Measurements from ENCODE around the gene AP1M1. TPM values are rescaled to one million over a fixed set of nuclear protein-coding genes. Genes with fewer than 3 reads are reported as not detected.
A peak's percentile ranks its signal among the peaks of the same experiment; 100 is the strongest.

Gene AP1M1
- total RNA-seq, 1 experiment from 2014 or later, result 140 TPM

- no peak for DNase-seq (ENCODE audit: low read depth)
These were observed 34.4 kb downstream of the AP1M1 start for GRCh38 chr19:16232127-16232526.

- no peak for DNase-seq (ENCODE audit: low read depth)
These were observed 34.9 kb downstream of the AP1M1 start for GRCh38 chr19:16232568-16232967.

GRCh38 chr19:16233081-16233776, 35.5 kb downstream of the AP1M1 start:
- no peak for DNase-seq (ENCODE audit: low read depth)

- no peak for DNase-seq (ENCODE audit: low read depth)
These were observed 36.3 kb downstream of the AP1M1 start for GRCh38 chr19:16233836-16234551.

GRCh38 chr19:16234552-16235445, 37.1 kb downstream of the AP1M1 start:
- no peak for DNase-seq (ENCODE audit: low read depth)

- no peak for DNase-seq (ENCODE audit: low read depth)
These were observed 38.3 kb downstream of the AP1M1 start for GRCh38 chr19:16235811-16236652.

GRCh38 chr19:16244091-16244490, 46.4 kb downstream of the AP1M1 start:
- no peak for DNase-seq (ENCODE audit: low read depth)

GRCh38 chr19:16247353-16248182, 49.9 kb downstream of the AP1M1 start:
- peak; percentile 73 for DNase-seq (ENCODE audit: low read depth)

- DNase-seq (ENCODE audit: low read depth), result no peak
These were observed 50.8 kb downstream of the AP1M1 start for GRCh38 chr19:16248380-16249023.

GRCh38 chr19:16249826-16250404, 52.2 kb downstream of the AP1M1 start:
- no peak for DNase-seq (ENCODE audit: low read depth)

GRCh38 chr19:16252459-16253205, 54.9 kb downstream of the AP1M1 start:
- DNase-seq (ENCODE audit: low read depth), result no peak

- DNase-seq (ENCODE audit: low read depth), result no peak
These were observed 57.2 kb downstream of the AP1M1 start for GRCh38 chr19:16254851-16255408.

GRCh38 chr19:16257509-16258002, 59.8 kb downstream of the AP1M1 start:
- no peak for DNase-seq (ENCODE audit: low read depth)

- DNase-seq (ENCODE audit: low read depth), result no peak
These were observed 60.8 kb downstream of the AP1M1 start for GRCh38 chr19:16258440-16258903.

GRCh38 chr19:16259385-16260159, 61.9 kb downstream of the AP1M1 start:
- DNase-seq (ENCODE audit: low read depth), result no peak

- DNase-seq (ENCODE audit: low read depth), result no peak
These were observed 62.6 kb downstream of the AP1M1 start for GRCh38 chr19:16260160-16260811.

GRCh38 chr19:16260812-16261161, 63.1 kb downstream of the AP1M1 start:
- no peak for DNase-seq (ENCODE audit: low read depth)
